Glomerular endothelial cell (primary cell): Measurements from ENCODE around the gene LTO1. TPM values are rescaled to one million over a fixed set of nuclear protein-coding genes. Genes with fewer than 3 reads are reported as not detected.

ENCODE experiments used
- DNase-seq: peaks from one replicate; pipeline ENCODE4 v3.0.0-alpha.2; 2011; ENCODE audit warnings: low read depth, low spot score; ENCODE audit errors: extremely low read depth
- total RNA-seq: library from RNA; depleted of rRNA; stranded (reverse); fragments of >200 nt; gene quantifications from 2 replicates; pipeline ENCODE4 v1.2.3, GENCODE V29; 2015

LTO1 gene
- total RNA-seq, 1 donor from 2014 or later, result 18.1 TPM

DNA sequence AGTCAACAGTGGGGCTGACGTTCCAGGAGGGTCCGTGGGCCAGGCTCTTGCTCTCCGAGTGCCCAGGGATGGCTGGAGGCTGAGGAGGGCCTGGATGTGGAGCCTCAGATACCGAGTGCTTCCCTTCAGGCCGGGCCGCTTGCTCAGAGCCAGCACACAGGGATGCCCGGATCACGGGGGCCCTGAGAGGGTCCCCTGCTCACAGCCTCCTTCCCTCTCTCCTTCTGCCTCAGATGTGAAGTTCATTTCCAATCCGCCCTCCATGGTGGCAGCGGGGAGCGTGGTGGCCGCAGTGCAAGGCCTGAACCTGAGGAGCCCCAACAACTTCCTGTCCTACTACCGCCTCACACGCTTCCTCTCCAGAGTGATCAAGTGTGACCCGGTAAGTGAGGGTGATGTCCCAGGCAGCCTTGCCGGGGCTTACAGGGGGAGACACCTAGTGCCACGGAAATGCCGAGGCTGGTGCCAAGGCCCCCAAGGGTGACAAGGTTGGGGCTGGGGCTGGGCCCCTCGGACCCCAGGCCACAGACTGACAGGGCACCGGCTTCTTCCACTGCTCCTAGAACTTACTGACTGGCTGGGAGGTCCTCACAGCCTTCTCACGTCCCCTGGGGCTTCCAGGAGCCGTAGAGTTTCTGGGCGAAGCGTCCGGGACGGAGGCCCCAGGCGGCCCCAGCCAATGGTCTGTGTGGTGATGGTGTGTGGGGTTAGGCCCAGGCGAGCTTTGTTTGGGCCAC is 27.2 kb downstream of the LTO1 start:
- DNase-seq, result no peak

DNA sequence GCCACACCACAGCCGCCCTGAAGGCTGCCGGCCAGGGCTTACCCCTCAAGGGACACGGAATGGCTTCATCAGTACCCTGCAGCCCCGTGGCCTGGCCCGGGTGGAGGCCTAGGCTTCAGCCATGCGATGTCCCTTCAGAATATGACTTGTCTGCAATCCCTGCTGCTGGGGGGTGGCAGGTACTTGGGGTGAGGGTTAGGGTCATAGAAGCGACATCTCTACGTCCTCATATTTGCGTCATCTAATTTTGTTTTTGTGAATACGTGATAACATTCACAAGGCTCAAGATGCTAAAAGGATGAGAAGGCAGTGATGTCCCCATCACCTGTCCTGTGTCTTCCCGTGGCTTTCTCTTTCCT is 27.8 kb downstream of the LTO1 start:
- no peak for DNase-seq

GRCh38 chr11:69646493-69647389 is 28.4 kb downstream of the LTO1 start:
- no peak for DNase-seq

- no peak for DNase-seq
These were observed 29.2 kb downstream of the LTO1 start for GRCh38 chr11:69645801-69646492.

DNA sequence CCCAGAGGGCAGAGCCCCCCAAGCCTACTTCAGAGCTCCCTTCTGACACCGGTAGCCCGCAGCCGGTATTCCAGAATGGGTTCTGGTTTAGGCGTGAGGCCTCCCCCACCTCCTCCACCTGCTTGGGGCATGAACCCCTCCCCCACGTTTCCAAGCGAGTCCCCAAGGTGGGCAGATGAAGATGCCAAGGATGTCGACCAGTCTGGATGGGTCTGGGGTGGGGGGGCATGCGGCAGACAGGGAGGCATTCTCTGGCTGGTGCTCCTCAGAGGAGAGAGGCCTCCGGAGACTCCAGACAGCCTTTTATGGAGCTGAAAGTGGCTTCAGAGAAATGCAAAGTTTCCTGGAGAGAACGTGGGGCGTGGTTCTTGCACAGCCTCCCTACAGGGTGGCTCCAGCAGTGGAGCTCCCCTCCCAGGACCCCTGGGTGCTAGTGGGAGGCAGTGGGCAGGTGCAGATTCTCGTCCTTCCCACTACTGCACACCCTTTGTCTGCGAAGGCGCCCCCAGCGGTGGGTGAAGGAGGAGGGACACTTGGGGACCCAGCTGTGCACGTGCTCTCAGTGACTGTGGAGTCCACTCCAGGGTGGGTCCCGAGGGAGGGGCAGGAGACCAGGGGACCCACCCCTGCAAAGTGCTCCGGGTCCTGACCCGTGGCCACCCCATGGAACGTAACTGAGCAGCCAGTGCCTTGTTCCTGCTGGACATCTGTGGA is 30.0 kb downstream of the LTO1 start:
- no peak for DNase-seq

DNA sequence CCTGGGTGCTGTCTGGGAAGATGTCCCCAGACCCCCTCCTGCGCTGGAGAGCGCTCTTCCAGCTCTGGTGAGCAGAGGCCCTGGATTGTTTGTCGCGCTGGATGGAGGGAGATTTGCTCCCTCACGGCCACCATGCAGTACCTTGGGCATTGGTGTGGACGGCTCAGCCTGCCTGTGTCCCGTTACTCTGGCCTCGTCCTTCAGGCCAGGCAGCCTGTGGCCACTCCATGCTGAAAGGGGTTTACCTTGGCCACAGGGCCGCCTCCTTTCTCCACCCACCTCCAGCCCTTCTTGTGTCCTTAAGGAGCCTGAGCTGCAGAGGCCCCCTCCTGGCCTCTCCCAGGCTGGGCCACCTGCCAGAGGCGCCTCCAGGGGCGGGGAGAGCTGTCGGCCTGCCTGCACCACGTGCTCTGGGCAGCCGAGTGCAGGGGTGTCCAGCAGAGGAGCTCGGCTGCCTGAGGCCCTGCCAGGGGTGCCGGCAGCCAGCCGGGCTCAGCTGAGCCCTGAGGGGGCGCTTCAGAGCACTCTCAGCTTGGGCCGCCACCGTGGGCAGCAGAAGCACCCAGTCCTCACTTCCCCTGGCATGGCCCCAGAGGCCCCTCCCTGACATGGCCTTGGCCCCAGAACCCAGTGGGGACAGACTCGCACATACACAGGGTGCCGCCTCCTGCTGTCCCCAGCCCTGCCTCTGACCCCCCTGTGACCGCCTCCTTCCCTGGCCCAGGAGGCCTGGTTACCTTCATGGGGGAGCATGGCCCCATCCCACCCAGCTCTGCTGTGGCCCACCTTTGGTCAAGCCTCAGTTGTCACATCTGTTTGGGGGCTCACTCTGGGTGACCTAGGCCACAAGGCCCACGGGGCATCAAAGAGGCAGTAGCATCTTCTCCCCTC is 30.8 kb downstream of the LTO1 start:
- no peak for DNase-seq

DNA sequence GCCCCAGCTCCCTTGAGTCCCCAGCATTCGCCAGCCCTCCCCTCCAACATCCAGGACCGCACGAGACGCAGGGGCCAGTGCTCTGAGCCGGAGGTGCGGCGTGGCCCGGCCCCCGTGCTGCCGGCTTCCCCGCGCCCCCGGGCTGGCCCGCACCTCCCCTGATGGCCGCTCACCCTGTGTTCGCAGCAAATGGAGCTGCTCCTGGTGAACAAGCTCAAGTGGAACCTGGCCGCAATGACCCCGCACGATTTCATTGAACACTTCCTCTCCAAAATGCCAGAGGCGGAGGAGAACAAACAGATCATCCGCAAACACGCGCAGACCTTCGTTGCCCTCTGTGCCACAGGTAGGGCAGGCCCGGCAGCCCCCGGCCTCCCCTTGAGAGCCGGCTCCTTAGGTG is 31.5 kb downstream of the LTO1 start:
- DNase-seq, result no peak

DNA sequence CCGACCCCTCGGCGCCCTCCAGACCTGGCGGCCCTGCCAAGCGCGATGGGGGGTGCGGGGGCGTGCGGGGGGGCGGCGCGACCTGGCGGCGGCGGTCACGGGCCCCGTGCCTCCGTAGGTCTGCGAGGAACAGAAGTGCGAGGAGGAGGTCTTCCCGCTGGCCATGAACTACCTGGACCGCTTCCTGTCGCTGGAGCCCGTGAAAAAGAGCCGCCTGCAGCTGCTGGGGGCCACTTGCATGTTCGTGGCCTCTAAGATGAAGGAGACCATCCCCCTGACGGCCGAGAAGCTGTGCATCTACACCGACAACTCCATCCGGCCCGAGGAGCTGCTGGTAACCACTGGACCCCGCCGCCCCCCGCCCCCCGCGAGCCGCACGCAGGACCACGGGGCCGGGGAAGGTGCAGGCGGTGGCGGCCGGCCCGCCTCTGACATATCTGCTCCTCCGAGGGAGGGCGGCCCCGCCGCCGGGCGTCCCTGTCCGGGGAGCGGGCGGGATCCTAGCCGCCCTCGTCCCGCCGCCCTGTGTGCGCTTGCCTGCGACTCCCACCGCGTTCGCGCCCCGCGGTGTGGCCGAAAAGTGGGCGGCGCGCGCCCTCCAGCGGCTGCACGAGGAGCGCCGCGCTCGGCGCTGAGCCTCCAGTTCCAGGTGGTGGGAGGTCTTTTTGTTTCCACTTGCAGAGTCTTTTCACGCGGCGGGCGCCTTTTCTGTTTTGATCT is 32.1 kb downstream of the LTO1 start:
- no peak for DNase-seq

- no peak for DNase-seq
These were observed 32.6 kb downstream of the LTO1 start for GRCh38 chr11:69642549-69642912.

DNA sequence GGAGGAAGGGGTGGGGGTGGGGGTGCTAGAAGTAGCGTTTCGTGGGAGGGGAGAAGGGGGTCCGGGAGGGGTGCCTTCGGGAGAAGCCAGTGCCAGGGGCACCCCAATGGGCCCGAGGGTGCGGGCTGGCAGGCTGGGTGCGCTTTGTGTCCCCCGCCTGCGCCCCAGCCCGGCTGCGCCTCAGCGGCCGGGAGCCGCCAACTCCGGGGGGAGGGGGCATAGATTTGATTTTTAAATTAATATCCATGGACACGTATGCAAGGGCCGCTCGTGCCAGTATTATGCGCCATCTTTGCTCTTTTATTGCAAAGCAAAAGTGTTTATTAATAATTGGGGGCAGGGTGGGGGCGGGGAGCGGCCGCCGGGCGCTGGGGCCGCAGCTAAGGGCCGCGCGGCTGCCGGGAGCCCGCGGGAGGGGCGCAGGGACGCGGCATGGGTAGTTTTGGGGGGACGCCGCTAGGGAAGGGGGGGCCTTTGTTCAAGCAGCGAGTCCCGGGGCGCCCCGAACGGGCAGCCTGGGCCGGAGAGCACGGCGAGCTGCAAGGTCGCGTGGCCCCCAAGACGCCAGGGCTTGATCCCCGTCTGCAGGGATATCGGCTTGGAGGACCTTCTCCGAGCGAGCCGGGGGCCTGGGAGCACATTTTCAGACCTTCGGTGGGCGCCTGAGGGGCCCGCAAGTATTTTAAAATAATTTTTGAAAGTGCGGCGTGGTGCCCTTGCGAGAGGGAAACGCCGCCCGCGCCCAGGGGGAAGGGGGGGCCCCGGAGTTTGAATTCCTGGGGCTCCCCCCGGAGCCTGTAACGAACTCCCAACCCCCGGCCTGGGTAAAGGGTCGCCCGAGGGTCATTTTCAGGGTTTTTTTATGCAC is 33.2 kb downstream of the LTO1 start:
- no peak for DNase-seq

DNA sequence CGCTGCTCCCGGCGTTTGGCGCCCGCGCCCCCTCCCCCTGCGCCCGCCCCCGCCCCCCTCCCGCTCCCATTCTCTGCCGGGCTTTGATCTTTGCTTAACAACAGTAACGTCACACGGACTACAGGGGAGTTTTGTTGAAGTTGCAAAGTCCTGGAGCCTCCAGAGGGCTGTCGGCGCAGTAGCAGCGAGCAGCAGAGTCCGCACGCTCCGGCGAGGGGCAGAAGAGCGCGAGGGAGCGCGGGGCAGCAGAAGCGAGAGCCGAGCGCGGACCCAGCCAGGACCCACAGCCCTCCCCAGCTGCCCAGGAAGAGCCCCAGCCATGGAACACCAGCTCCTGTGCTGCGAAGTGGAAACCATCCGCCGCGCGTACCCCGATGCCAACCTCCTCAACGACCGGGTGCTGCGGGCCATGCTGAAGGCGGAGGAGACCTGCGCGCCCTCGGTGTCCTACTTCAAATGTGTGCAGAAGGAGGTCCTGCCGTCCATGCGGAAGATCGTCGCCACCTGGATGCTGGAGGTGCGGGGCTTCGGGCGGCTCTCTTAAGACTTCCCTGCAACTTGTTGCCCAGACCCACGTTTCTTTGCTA is 34.1 kb downstream of the LTO1 start, which contains the start of gene CCND1:
Gene CCND1 (plus strand): TSS at position 162 of the 587 bp plus-strand sequence. CDS start 158 bp downstream, at position 320.
- DNase-seq, result peak; percentile 47

DNA sequence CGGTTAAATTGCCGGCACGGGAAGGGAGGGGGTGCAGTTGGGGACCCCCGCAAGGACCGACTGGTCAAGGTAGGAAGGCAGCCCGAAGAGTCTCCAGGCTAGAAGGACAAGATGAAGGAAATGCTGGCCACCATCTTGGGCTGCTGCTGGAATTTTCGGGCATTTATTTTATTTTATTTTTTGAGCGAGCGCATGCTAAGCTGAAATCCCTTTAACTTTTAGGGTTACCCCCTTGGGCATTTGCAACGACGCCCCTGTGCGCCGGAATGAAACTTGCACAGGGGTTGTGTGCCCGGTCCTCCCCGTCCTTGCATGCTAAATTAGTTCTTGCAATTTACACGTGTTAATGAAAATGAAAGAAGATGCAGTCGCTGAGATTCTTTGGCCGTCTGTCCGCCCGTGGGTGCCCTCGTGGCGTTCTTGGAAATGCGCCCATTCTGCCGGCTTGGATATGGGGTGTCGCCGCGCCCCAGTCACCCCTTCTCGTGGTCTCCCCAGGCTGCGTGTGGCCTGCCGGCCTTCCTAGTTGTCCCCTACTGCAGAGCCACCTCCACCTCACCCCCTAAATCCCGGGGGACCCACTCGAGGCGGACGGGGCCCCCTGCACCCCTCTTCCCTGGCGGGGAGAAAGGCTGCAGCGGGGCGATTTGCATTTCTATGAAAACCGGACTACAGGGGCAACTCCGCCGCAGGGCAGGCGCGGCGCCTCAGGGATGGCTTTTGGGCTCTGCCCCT is 34.7 kb downstream of the LTO1 start:
- no peak for DNase-seq

DNA sequence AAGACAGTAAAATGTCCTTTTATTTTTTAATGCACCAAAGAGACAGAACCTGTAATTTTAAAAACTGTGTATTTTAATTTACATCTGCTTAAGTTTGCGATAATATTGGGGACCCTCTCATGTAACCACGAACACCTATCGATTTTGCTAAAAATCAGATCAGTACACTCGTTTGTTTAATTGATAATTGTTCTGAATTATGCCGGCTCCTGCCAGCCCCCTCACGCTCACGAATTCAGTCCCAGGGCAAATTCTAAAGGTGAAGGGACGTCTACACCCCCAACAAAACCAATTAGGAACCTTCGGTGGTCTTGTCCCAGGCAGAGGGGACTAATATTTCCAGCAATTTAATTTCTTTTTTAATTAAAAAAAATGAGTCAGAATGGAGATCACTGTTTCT is 35.3 kb downstream of the LTO1 start:
- no peak for DNase-seq

DNA sequence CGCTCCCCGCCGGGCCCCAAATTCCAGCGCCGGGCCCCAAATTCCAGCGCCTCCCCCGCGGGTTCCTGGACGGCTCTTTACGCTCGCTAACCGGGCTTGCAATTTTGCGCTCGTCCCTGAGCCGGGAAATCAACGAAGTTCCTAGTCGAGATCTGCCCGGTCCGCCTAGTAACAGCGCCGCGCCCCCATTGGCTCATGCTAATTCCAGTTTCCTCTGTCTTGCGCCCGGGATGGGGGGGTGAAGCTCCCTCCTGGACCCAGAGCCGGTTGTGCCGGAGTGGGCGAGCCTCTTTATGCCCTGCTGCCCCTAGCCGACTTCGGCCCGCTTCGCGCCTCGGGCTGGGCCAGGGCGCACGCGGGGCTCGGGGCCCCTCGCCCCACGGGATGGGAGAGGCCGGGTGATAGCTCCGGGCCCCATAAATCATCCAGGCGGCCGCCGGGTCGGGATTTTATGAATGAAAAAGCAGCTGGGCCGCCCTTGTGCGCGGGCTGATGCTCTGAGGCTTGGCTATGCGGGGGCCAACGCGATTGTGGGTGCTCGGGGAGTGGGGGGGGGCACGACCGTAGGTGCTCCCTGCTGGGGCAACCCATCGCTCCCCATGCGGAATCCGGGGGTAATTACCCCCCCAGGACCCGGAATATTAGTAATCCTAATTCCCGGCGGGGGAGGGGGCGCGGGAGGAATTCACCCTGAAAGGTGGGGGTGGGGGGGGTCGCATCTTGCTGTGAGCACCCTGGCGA is 36.0 kb downstream of the LTO1 start:
- peak; percentile 64 for DNase-seq

DNA sequence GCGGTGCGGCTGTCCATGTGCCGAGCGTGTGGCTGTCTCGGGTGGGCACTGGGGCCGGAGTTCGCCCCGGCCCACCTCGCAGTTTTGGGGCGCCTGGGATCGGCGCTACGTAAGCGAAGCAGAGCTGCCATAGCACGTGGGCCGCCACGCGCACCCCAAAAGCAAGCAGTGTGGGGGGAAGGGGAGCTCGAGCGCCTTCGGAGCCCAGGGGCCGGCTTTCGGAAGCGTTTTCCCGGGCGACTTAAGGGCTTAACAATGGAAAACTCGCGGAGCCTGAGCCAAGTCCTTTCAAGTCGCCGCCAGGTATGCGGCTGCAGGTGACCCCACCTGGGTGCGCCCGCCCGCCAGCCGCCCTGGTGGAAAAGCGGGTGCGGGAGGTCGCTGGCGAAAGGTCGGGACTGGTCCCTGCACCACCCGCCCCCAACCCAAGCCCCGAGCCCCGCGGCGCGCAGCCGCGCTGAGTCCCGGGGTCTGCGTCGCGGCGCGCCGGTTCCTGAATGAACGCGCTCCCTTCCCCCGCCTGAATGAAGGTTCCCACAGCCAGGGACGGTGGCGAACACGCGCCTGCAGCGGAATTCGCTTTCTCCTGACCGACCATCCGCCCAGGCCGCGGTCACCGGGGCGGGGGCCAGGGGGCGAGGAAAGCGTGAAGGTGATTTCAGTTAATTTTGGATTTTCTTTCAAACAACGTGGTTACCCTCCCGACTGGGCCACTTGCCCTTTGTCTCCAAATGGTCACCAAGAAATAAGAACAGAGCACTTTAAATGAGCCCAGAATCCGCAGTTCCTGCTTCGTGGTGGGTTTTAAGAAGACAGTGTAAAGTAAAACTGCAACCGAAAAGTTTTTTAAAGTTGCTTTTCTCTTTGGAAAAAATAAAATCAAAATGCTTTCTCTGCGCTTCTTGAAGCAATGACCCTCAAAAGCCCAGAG is 36.9 kb downstream of the LTO1 start:
- no peak for DNase-seq
